ENCODE data around the gene TFEC. TPM values are rescaled to one million over a fixed set of nuclear protein-coding genes. Genes with fewer than 3 reads are reported as not detected.
"Not testable (repeated sequence)": the region's sequence is repeated elsewhere in the genome, so short reads cannot be mapped to it uniquely, and the experiment has no call there.

Gene TFEC
- total and polyA plus RNA-seq, 2 of the 4 experiments (the other 2 are of a cell fraction), result under 0.01 to 0.02 TPM

- no peaks in the 10 kb centered on the region for H3K4me1 ChIP-seq (ENCODE audit: control insufficient read depth, insufficient read depth, low read length)
- H2BK120ac ChIP-seq (ENCODE audit: low read depth, low read length), result no peak overlapping the region
- CTCF ChIA-PET, result no interaction called here
- DNase-seq (no peak), ATAC-seq (ENCODE audit: low read depth) (no peak)
- POLR2A ChIA-PET (ENCODE audit: unreplicated experiment), result no interaction called here
- no peak overlapping the region for H3K23ac ChIP-seq (ENCODE audit: low read depth, low read length)
- no peak overlapping the region for H3K27ac ChIP-seq (ENCODE audit: insufficient read depth, low read length)
- no peak overlapping the region for H3K18ac ChIP-seq (ENCODE audit: low read depth, low read length)
- no peak overlapping the region for H4K8ac ChIP-seq (ENCODE audit: low read depth in 2 of 2, low read length in 2 of 2)
- no peak overlapping the region for H4K91ac ChIP-seq (ENCODE audit: insufficient read depth, low read depth, low read length)
- no peaks in the 10 kb centered on the region for H3K9me1 ChIP-seq (ENCODE audit: insufficient read depth, low read length)
- H3K4ac ChIP-seq (ENCODE audit: low read depth, low read length), result no peak overlapping the region
- H3K79me1 ChIP-seq (ENCODE audit: low read depth in 1 of 2, low read length in 2 of 2), result no peaks in the 10 kb centered on the region
- H2BK20ac ChIP-seq (ENCODE audit: low read depth, low read length), result no peak overlapping the region
- intact Hi-C loops (cut with micrococcal nuclease) (no loop called here), dilution Hi-C loops (cut with HindIII; ENCODE audit: low sequenced_read_pairs, unreplicated experiment) (no loop called here), in situ Hi-C loops (cut with MboI; ENCODE audit: low sequenced_read_pairs) (no loop called here)
- no peak overlapping the region for H2AK9ac ChIP-seq (replicated peaks; ENCODE audit: low read depth, low read length, poor library complexity)
- H3K4me2 ChIP-seq (ENCODE audit: low read depth, low read length), result no peak overlapping the region
- TF ChIP-seq CTCF (conservative IDR thresholded peaks at IDR 0.05; ENCODE audit: low read depth, low read length) (no peak), BHLHE40 (IDR thresholded peaks at IDR 0.05; ENCODE audit: low read depth, low read length) (no peak), NFE2L2 (IDR thresholded peaks at IDR 0.05; ENCODE audit: low read depth, low read length) (no peak), SMC3 (IDR thresholded peaks at IDR 0.05; ENCODE audit: low read depth, low read length) (no peak), FOS (IDR thresholded peaks at IDR 0.05; ENCODE audit: low read depth, low read length) (no peak), RCOR1 (IDR thresholded peaks at IDR 0.05; ENCODE audit: insufficient replicate concordance, low read length) (no peak)
- WGBS, 2 experiments (ENCODE audit: extremely low coverage in 2 of 2, insufficient read length in 1 of 2), result no CpG with 5 or more reads among the region's 1 CpG
- no TSS peak for BruUV-seq (replicated peaks)
- no peak overlapping the region for H2AK5ac ChIP-seq (ENCODE audit: low read depth, low read length)
- H4K20me1 ChIP-seq (ENCODE audit: insufficient read depth, low read length), result no peaks in the 10 kb centered on the region
- H3K9ac ChIP-seq (ENCODE audit: low read depth, low read length), result no peak overlapping the region
- no peak overlapping the region for H3K4me3 ChIP-seq (ENCODE audit: insufficient read depth, low read depth, low read length)
- H4K5ac ChIP-seq (ENCODE audit: low read depth, low read length), result no peak overlapping the region
- no peak overlapping the region for H2AFZ ChIP-seq (replicated peaks; ENCODE audit: low read length, poor library complexity)
- H3K27me3 ChIP-seq (ENCODE audit: control insufficient read depth, insufficient read depth, low read length), result 0 out of 2 replicates have a peak, but pooled peaks cover 2% of the 10 kb centered on the region
- H3K36me3 ChIP-seq (ENCODE audit: control insufficient read depth, insufficient read depth, low read length), result no peaks in the 10 kb centered on the region
- H3K9me3 ChIP-seq (ENCODE audit: control insufficient read depth, insufficient read depth, low read length), result no peaks in the 10 kb centered on the region
- H2BK15ac ChIP-seq (ENCODE audit: low read depth, low read length), result no peak overlapping the region
- H3K56ac ChIP-seq (ENCODE audit: extremely low read depth, insufficient read depth, low read length), result no peak overlapping the region
- H3K14ac ChIP-seq (replicated peaks; ENCODE audit: low read depth, low read length), result no peak overlapping the region
- H2BK5ac ChIP-seq (ENCODE audit: low read depth, low read length, poor library complexity, severe bottlenecking), result no peak overlapping the region
Observed at GRCh38 chr7:116011584-116011983, 19.0 kb downstream of the TFEC start.

DNA sequence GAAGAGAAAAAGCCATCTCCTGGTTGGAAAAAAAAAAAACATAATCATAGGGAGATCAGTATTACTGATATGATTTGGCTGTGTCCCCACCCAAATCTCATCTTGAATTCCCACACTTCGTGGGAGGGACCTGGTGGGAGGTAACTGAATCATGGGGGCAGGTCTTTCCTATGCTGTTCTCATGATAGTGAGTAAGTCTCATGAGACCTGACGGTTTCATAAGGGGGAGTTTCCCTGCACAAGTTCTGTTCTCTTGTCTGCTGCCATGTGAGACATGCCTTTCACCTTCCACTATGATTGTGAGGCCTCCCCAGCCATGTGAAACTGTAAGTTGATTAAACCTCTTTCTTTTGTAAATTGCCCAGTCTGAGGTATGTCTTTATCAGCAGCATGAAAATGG, 25.8 kb downstream of the TFEC start:
- dilution Hi-C loops (cut with HindIII; ENCODE audit: low sequenced_read_pairs, unreplicated experiment); H4K5ac ChIP-seq (ENCODE audit: low read depth, low read length); H2BK5ac ChIP-seq (ENCODE audit: low read depth, low read length, poor library complexity, severe bottlenecking); H3K4me1 ChIP-seq (ENCODE audit: control insufficient read depth, insufficient read depth, low read length); in situ Hi-C loops (cut with MboI; ENCODE audit: low sequenced_read_pairs); intact Hi-C loops (cut with micrococcal nuclease); H2BK120ac ChIP-seq (ENCODE audit: low read depth, low read length); H3K27ac ChIP-seq (ENCODE audit: insufficient read depth, low read length); H3K18ac ChIP-seq (ENCODE audit: low read depth, low read length); H3K56ac ChIP-seq (ENCODE audit: extremely low read depth, insufficient read depth, low read length); POLR2A ChIA-PET (ENCODE audit: unreplicated experiment); H2AK5ac ChIP-seq (ENCODE audit: low read depth, low read length); H2BK20ac ChIP-seq (ENCODE audit: low read depth, low read length); H2AK9ac ChIP-seq (replicated peaks; ENCODE audit: low read depth, low read length, poor library complexity); H3K79me1 ChIP-seq (ENCODE audit: low read depth in 1 of 2, low read length in 2 of 2); H3K9me1 ChIP-seq (ENCODE audit: insufficient read depth, low read length); H3K4ac ChIP-seq (ENCODE audit: low read depth, low read length); H2AFZ ChIP-seq (replicated peaks; ENCODE audit: low read length, poor library complexity); H3K9me3 ChIP-seq (ENCODE audit: control insufficient read depth, insufficient read depth, low read length); ATAC-seq (ENCODE audit: low read depth); H3K27me3 ChIP-seq (ENCODE audit: control insufficient read depth, insufficient read depth, low read length); H3K14ac ChIP-seq (replicated peaks; ENCODE audit: low read depth, low read length); H3K9ac ChIP-seq (ENCODE audit: low read depth, low read length); H4K20me1 ChIP-seq (ENCODE audit: insufficient read depth, low read length); H3K23ac ChIP-seq (ENCODE audit: low read depth, low read length); H4K8ac ChIP-seq (ENCODE audit: low read depth in 2 of 2, low read length in 2 of 2); H2BK15ac ChIP-seq (ENCODE audit: low read depth, low read length); CTCF ChIA-PET; DNase-seq; BruUV-seq (replicated peaks); H3K36me3 ChIP-seq (ENCODE audit: control insufficient read depth, insufficient read depth, low read length); H3K4me3 ChIP-seq (ENCODE audit: insufficient read depth, low read depth, low read length); H4K91ac ChIP-seq (ENCODE audit: insufficient read depth, low read depth, low read length); H3K4me2 ChIP-seq (ENCODE audit: low read depth, low read length): not testable (repeated sequence)
- no CpG with 5 or more reads among the region's 2 CpGs for WGBS, 2 experiments (ENCODE audit: extremely low coverage in 2 of 2, insufficient read length in 1 of 2)
